SU-DHL-6 (cell line): ENCODE results near the gene MIGA2.
"Not testable (repeated sequence)": the region's sequence is repeated elsewhere in the genome, so short reads cannot be mapped to it uniquely, and the experiment has no call there.

Experiments
- H2AFZ ChIP-seq: fragments of 200-600 bp; sonication (generic); 2 replicates; pipeline ENCODE4 v1.6.1; 2014; ENCODE audit warnings: low read depth, mild to moderate bottlenecking, moderate library complexity, mixed read lengths, antibody characterized with exemption, low read length; ENCODE audit not compliant: severe bottlenecking
- H3F3A ChIP-seq: fragments of 200-600 bp; shearing (Covaris generic); 2 replicates; pipeline ENCODE4 v1.6.0; 2016; ENCODE audit warnings: antibody characterized with exemption, mild to moderate bottlenecking; ENCODE audit not compliant: insufficient read depth
- H3K27ac ChIP-seq: fragments of 200-600 bp; sonication (generic); 2 replicates; pipeline ENCODE4 v1.5.1; 2016; ENCODE audit warnings: low read depth, mild to moderate bottlenecking, low read length, moderate library complexity, mixed read lengths
- H3K27me3 ChIP-seq: fragments of 200-600 bp; sonication (generic), shearing (Covaris generic); 2 replicates; pipeline ENCODE4 v1.6.0; 2014; ENCODE audit warnings: mild to moderate bottlenecking, low read length
- H3K36me3 ChIP-seq: fragments of 200-600 bp; sonication (generic); 2 replicates; pipeline ENCODE4 v1.6.1; 2014; ENCODE audit warnings: mild to moderate bottlenecking, low read length, mixed read lengths
- H3K4me2 ChIP-seq: fragments of 300-600, 200-600 bp; shearing (Covaris generic), sonication (generic); 2 replicates; pipeline ENCODE4 v1.6.0; 2014; ENCODE audit warnings: low read length, low read depth, mild to moderate bottlenecking; ENCODE audit not compliant: poor library complexity, severe bottlenecking
- H3K4me3 ChIP-seq: fragments of 200-600 bp; sonication (generic); 2 replicates; pipeline ENCODE4 v1.5.1; 2014; ENCODE audit warnings: antibody characterized with exemption, low read length, mild to moderate bottlenecking, mixed read lengths; ENCODE audit not compliant: insufficient read depth, poor library complexity, severe bottlenecking
- H3K79me2 ChIP-seq: fragments of 200-600 bp; sonication (generic); 2 replicates; pipeline ENCODE4 v1.6.1; 2014; ENCODE audit warnings: mild to moderate bottlenecking, low read length, moderate library complexity; ENCODE audit not compliant: insufficient read depth
- H3K9ac ChIP-seq: fragments of 200-600 bp; sonication (generic); 2 replicates; pipeline ENCODE4 v1.7.0; 2014; ENCODE audit warnings: mild to moderate bottlenecking, low read length
- H3K9me2 ChIP-seq: fragments of 200-600 bp; sonication (generic); replicated peaks from 2 replicates; pipeline ENCODE4 v1.6.1; 2014; ENCODE audit warnings: low read length; ENCODE audit not compliant: insufficient read depth
- H3K9me3 ChIP-seq: fragments of 200-600 bp; sonication (generic); 2 replicates; pipeline ENCODE4 v1.6.1; 2014; ENCODE audit warnings: low read length, mixed read lengths; ENCODE audit not compliant: insufficient read depth
- H4K20me1 ChIP-seq: fragments of 200-600 bp; sonication (generic); 2 replicates; pipeline ENCODE4 v1.6.1; 2014; ENCODE audit warnings: low read depth, mild to moderate bottlenecking, antibody characterized with exemption, low read length, moderate library complexity, mixed read lengths
- CTCF ChIP-seq: fragments of 200-600 bp; sonication (generic); IDR thresholded peaks from one replicate; pipeline ENCODE4 v1.5.1; 2017; ENCODE audit warnings: antibody characterized with exemption, mild to moderate bottlenecking, low read length, moderate library complexity; ENCODE audit not compliant: insufficient read depth, poor library complexity, severe bottlenecking
- EZH2phosphoT487 ChIP-seq: fragments of 200-600 bp; sonication (generic), shearing (Covaris generic); conservative IDR thresholded peaks from 2 replicates; pipeline ENCODE4 v1.6.1; 2018; ENCODE audit warnings: mild to moderate bottlenecking, antibody characterized with exemption, low read length, moderate library complexity, mixed read lengths

Gene MIGA2

GRCh38 chr9:128999581-129000206 lies 36.7 kb upstream of the MIGA2 start:
- Histone ChIP-seq H3K27me3 (no peaks in the 10 kb centered on the region), H3K4me3 (no peak overlapping the region), H4K20me1 (no peaks in the 10 kb centered on the region), H3K4me2 (no peak overlapping the region), H3K9me2 (no peaks in the 10 kb centered on the region), H3K27ac (no peak overlapping the region), H3K9ac (no peak overlapping the region), H3K36me3 (peaks cover 24% of the 10 kb centered on the region; the same call in 1 of the 2 replicates), H3K79me2 (no peaks in the 10 kb centered on the region), H3K9me3 (no peaks in the 10 kb centered on the region), H3F3A (no peaks in the 10 kb centered on the region), H2AFZ (no peak overlapping the region)
- TF ChIP-seq EZH2phosphoT487 (no peak), CTCF (no peak)

- H3K9ac ChIP-seq, result no peak overlapping the region
- no peak overlapping the region for H2AFZ ChIP-seq
- no peaks in the 10 kb centered on the region for H3K27me3 ChIP-seq
- H4K20me1 ChIP-seq, result no peaks in the 10 kb centered on the region
- TF ChIP-seq CTCF, result no peak
- no peak for TF ChIP-seq EZH2phosphoT487
- H3K9me2 ChIP-seq, result no peaks in the 10 kb centered on the region
- H3F3A ChIP-seq, result peaks cover 10% of the 10 kb centered on the region
- H3K27ac ChIP-seq, result no peak overlapping the region
- H3K9me3 ChIP-seq, result no peaks in the 10 kb centered on the region
- peaks cover 8% of the 10 kb centered on the region; the same call in 1 of the 2 replicates for H3K36me3 ChIP-seq
- no peak overlapping the region for H3K4me2 ChIP-seq
- no peak overlapping the region for H3K4me3 ChIP-seq
- no peaks in the 10 kb centered on the region for H3K79me2 ChIP-seq
These were observed 34.7 kb upstream of the MIGA2 start for GRCh38 chr9:129001504-129002325.

- H3F3A ChIP-seq, result peaks cover 16% of the 10 kb centered on the region
- H2AFZ ChIP-seq, result no peak overlapping the region
These were observed 33.4 kb upstream of the MIGA2 start for GRCh38 chr9:129002992-129003391.

GRCh38 chr9:129004173-129004572 lies 32.3 kb upstream of the MIGA2 start:
- not testable (repeated sequence) for H3K4me2 ChIP-seq, H3K79me2 ChIP-seq, H3K27ac ChIP-seq, H3K36me3 ChIP-seq, H3K9me3 ChIP-seq, H2AFZ ChIP-seq, H4K20me1 ChIP-seq, H3K9ac ChIP-seq, H3K4me3 ChIP-seq, H3K27me3 ChIP-seq, H3K9me2 ChIP-seq
- peaks cover 16% of the 10 kb centered on the region for H3F3A ChIP-seq

More at GRCh38 chr9:129002992-129003391, 33.4 kb upstream of the MIGA2 start:
- no peak overlapping the region for H3K9ac ChIP-seq
- TF ChIP-seq CTCF (no peak), EZH2phosphoT487 (no peak)
- no peak overlapping the region for H3K4me3 ChIP-seq
- no peaks in the 10 kb centered on the region for H4K20me1 ChIP-seq
- no peaks in the 10 kb centered on the region for H3K79me2 ChIP-seq
- no peak overlapping the region for H3K4me2 ChIP-seq
- H3K36me3 ChIP-seq, result peaks cover 4% of the 10 kb centered on the region; the same call in 1 of the 2 replicates
- no peaks in the 10 kb centered on the region for H3K9me3 ChIP-seq
- H3K9me2 ChIP-seq, result no peaks in the 10 kb centered on the region
- no peak overlapping the region for H3K27ac ChIP-seq
- H3K27me3 ChIP-seq, result no peaks in the 10 kb centered on the region
